H9 (cell line): Measurements from ENCODE around the gene PHF5A. TPM values are rescaled to one million over a fixed set of nuclear protein-coding genes. Genes with fewer than 3 reads are reported as not detected.
A peak's percentile ranks its signal among the peaks of the same experiment; 100 is the strongest.

Experiments
- DNase-seq: peaks from one replicate; pipeline ENCODE4 v3.0.0-alpha.2; 2017
- H2AFZ ChIP-seq: one replicate; pipeline ENCODE4 v1.6.1; 2013; ENCODE audit warnings: mild to moderate bottlenecking, low read length, control low read depth, moderate library complexity
- H2AK5ac ChIP-seq: 2 replicates; pipeline ENCODE4 v1.6.1; 2013; ENCODE audit warnings: low read length, control low read depth, mixed read lengths; ENCODE audit not compliant: insufficient read length
- H2BK120ac ChIP-seq: one replicate; pipeline ENCODE4 v1.6.1; 2013; ENCODE audit warnings: low read depth, mild to moderate bottlenecking, low read length, control low read depth, inconsistent platforms; ENCODE audit not compliant: poor library complexity, severe bottlenecking
- H2BK12ac ChIP-seq: 2 replicates; pipeline ENCODE4 v1.6.1; 2013; ENCODE audit warnings: low read length, control low read depth, mixed read lengths, low read depth; ENCODE audit not compliant: insufficient read length
- H2BK15ac ChIP-seq: 2 replicates; pipeline ENCODE4 v1.6.1; 2013; ENCODE audit warnings: low read depth, low read length, control low read depth
- H2BK20ac ChIP-seq: one replicate; pipeline ENCODE4 v1.6.1; 2013; ENCODE audit warnings: low read depth, mild to moderate bottlenecking, low read length, control low read depth, inconsistent platforms; ENCODE audit not compliant: poor library complexity, severe bottlenecking
- H2BK5ac ChIP-seq: 2 replicates; pipeline ENCODE4 v1.6.1; 2013; ENCODE audit warnings: low read length, control low read depth, mixed read lengths; ENCODE audit not compliant: insufficient read length
- H3K14ac ChIP-seq: 2 replicates; pipeline ENCODE4 v1.6.1; 2013; ENCODE audit warnings: low read length, control low read depth; ENCODE audit not compliant: insufficient read depth
- H3K18ac ChIP-seq: 2 replicates; pipeline ENCODE4 v1.6.1; 2013; ENCODE audit warnings: low read depth, mild to moderate bottlenecking, mixed read lengths, low read length, control low read depth; ENCODE audit not compliant: insufficient read length
- H3K23ac ChIP-seq: 2 replicates; pipeline ENCODE4 v1.6.1; 2013; ENCODE audit warnings: low read length, control low read depth, mixed read lengths, low read depth; ENCODE audit not compliant: insufficient read length
- H3K23me2 ChIP-seq: 2 replicates; pipeline ENCODE4 v1.6.1; 2013; ENCODE audit warnings: low read depth, mild to moderate bottlenecking, mixed read lengths, low read length, control low read depth; ENCODE audit not compliant: insufficient read length, poor library complexity, severe bottlenecking
- H3K27ac ChIP-seq: 2 replicates; pipeline ENCODE4 v1.5.1; 2013; ENCODE audit warnings: low read length, control low read depth, mixed read lengths, low read depth; ENCODE audit not compliant: insufficient read length
- H3K27me3 ChIP-seq: 2 replicates; pipeline ENCODE4 v1.6.1; 2013; ENCODE audit warnings: low read length, control low read depth, inconsistent platforms; ENCODE audit not compliant: insufficient read depth
- H3K4ac ChIP-seq: 2 replicates; pipeline ENCODE4 v1.6.1; 2013; ENCODE audit warnings: low read depth, mild to moderate bottlenecking, control low read depth, inconsistent platforms, low read length, moderate library complexity
- H3K4me1 ChIP-seq: 2 replicates; pipeline ENCODE4 v1.6.1; 2013; ENCODE audit warnings: low read length, control low read depth, inconsistent platforms; ENCODE audit not compliant: insufficient read depth
- H3K4me2 ChIP-seq: 2 replicates; pipeline ENCODE4 v1.6.1; 2013; ENCODE audit warnings: low read length, control low read depth, mixed read lengths; ENCODE audit not compliant: insufficient read length, insufficient read depth
- H3K56ac ChIP-seq: 2 replicates; pipeline ENCODE4 v1.6.1; 2013; ENCODE audit warnings: low read depth, mild to moderate bottlenecking, mixed read lengths, low read length, control low read depth; ENCODE audit not compliant: insufficient read length
- H3K79me1 ChIP-seq: 2 replicates; pipeline ENCODE4 v1.6.1; 2013; ENCODE audit warnings: low read depth, mild to moderate bottlenecking, moderate library complexity, low read length, control low read depth, inconsistent platforms; ENCODE audit not compliant: insufficient read depth, poor library complexity, severe bottlenecking
- H3K79me2 ChIP-seq: 2 replicates; pipeline ENCODE4 v1.6.1; 2013; ENCODE audit warnings: low read length, control low read depth, inconsistent platforms; ENCODE audit not compliant: insufficient read depth
- H3K9ac ChIP-seq: 2 replicates; pipeline ENCODE4 v1.6.1; 2013; ENCODE audit warnings: low read length, control low read depth, mixed read lengths; ENCODE audit not compliant: insufficient read length; ENCODE audit errors: extremely low read depth
- H3K9me3 ChIP-seq: one replicate; pipeline ENCODE4 v1.6.1; 2013; ENCODE audit warnings: low read depth, low read length, inconsistent platforms; ENCODE audit not compliant: control insufficient read depth
- H3T11ph ChIP-seq: one replicate; pipeline ENCODE4 v1.6.1; 2013; ENCODE audit warnings: mild to moderate bottlenecking, low read length, control low read depth, inconsistent platforms
- H4K20me1 ChIP-seq: one replicate; pipeline ENCODE4 v1.6.1; 2013; ENCODE audit not compliant: control insufficient read depth, insufficient read length, insufficient read depth
- H4K5ac ChIP-seq: 2 replicates; pipeline ENCODE4 v1.6.1; 2013; ENCODE audit warnings: low read depth, mild to moderate bottlenecking, mixed read lengths, low read length, control low read depth; ENCODE audit not compliant: insufficient read length
- H4K8ac ChIP-seq: replicated peaks from 2 replicates; pipeline ENCODE4 v1.6.1; 2013; ENCODE audit warnings: low read length, control low read depth, mixed read lengths, low read depth; ENCODE audit not compliant: insufficient read length
- H4K91ac ChIP-seq: 2 replicates; pipeline ENCODE4 v1.6.1; 2013; ENCODE audit warnings: low read depth, mild to moderate bottlenecking, moderate library complexity, mixed read lengths, low read length, control low read depth; ENCODE audit not compliant: insufficient read length
- H3K27ac Mint-ChIP-seq, 3 experiments: 2 replicates in 2 of 3; 3 replicates in 1 of 3; pipeline ENCODE4 v1.8.0; 2020 to 2021; ENCODE audit warnings: mixed read lengths in 3 of 3, mild to moderate bottlenecking in 1 of 3, moderate library complexity in 1 of 3
- H3K27me3 Mint-ChIP-seq: 2 replicates; pipeline ENCODE4 v1.8.0; 2021; ENCODE audit warnings: low read depth, mild to moderate bottlenecking, moderate library complexity, mixed read lengths
- H3K36me3 Mint-ChIP-seq, 3 experiments: 2 replicates in 2 of 3; 3 replicates in 1 of 3; pipeline ENCODE4 v1.8.0; 2020 to 2021; ENCODE audit warnings: low read depth in 3 of 3, mixed read lengths in 3 of 3; ENCODE audit not compliant: insufficient read depth in 1 of 3
- H3K4me1 Mint-ChIP-seq, 2 experiments: 2 replicates each; pipeline ENCODE4 v1.8.0; 2020; ENCODE audit warnings: mixed read lengths in 2 of 2
- H3K4me3 Mint-ChIP-seq, 2 experiments: 2 replicates in 1 of 2; 3 replicates in 1 of 2; pipeline ENCODE4 v1.8.0; 2020 to 2021; ENCODE audit warnings: mild to moderate bottlenecking in 2 of 2, mixed read lengths in 2 of 2, moderate library complexity in 1 of 2
- H3K9me3 Mint-ChIP-seq, 2 experiments: 2 replicates in 1 of 2; 3 replicates in 1 of 2; pipeline ENCODE4 v1.8.0; 2020; ENCODE audit warnings: mild to moderate bottlenecking in 2 of 2, mixed read lengths in 2 of 2, moderate library complexity in 1 of 2
- WGBS: extraction: QIAGEN DNeasy Blood & Tissue Kit; methylation state at CpG from one replicate; pipeline ENCODE4 v1.1.7; 2013; ENCODE audit warnings: missing lambda C conversion rate, low lambda C conversion rate, mixed read lengths; ENCODE audit not compliant: insufficient read length; ENCODE audit errors: extremely low coverage; 5-methylcytosine and 5-hydroxymethylcytosine counted together
- total RNA-seq: library from RNA; stranded (reverse); gene quantifications from 2 replicates; pipeline ENCODE4 v1.2.1, GENCODE V29; 2021
- TF ChIP-seq, protein P1 (sequence below): fragments of 200-600 bp; sonication (generic); conservative IDR thresholded peaks from 3 replicates; pipeline ENCODE4 v1.8.0; 2021; ENCODE audit warnings: antibody characterized with exemption, mild to moderate bottlenecking

Gene PHF5A
- total RNA-seq, 1 experiment from 2014 or later: 114 TPM

DNA sequence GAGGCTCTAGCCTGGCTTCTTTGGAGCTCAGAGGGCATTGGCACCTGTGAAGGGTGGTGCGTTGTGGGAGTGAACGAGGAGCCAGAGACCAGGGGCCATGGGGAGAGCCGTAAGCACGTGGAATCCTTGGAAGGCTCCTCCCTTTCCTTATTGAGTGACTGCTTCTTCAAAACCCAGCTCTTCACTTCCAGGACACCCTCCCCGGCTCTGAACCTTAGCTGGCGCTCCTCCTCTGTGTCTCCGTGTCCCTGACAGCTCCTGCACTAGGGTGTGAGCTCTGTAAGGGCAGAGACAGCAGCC is 49.5 kb upstream of the PHF5A start:
- Histone ChIP-seq H4K20me1 (no peaks in the 10 kb centered on the region), H2BK5ac (no peak overlapping the region), H2BK15ac (peak overlapping the region; percentile 91; the same call in 1 of the 2 replicates), H2BK12ac (no peak overlapping the region), H3K9ac (no peak overlapping the region), H3K27ac (no peak overlapping the region), H3K4me2 (no peak overlapping the region), H3K4ac (no peak overlapping the region), H3K79me2 (no peaks in the 10 kb centered on the region), H4K5ac (no peak overlapping the region), H3K18ac (no peak overlapping the region), H3K4me1 (peaks cover 4% of the 10 kb centered on the region; the same call in 1 of the 2 replicates), H2AK5ac (no peak overlapping the region), H3K27me3 (no peaks in the 10 kb centered on the region), H2BK120ac (no peak overlapping the region), H3K79me1 (no peaks in the 10 kb centered on the region), H3K23me2 (no peaks in the 10 kb centered on the region), H3K9me3 (no peaks in the 10 kb centered on the region), H2BK20ac (no peak overlapping the region), H2AFZ (no peak overlapping the region), H3K56ac (no peak overlapping the region), H4K91ac (no peak overlapping the region), H4K8ac (no peak overlapping the region), H3T11ph (no peak overlapping the region), H3K14ac (no peak overlapping the region; the same call in 1 of the 2 replicates), H3K23ac (no peak overlapping the region)
- Mint-ChIP-seq H3K36me3 (peaks cover 18 to 27% (median 27%) of the 10 kb centered on the region in 3 experiments; a peak in 6 of 7 replicates), H3K27me3 (no peaks in the 10 kb centered on the region), H3K9me3 (no peaks in the 10 kb centered on the region), H3K27ac (peak overlapping the region in 1 of 3 experiments; percentile 48; a peak in 2 of 7 replicates), H3K4me1 (peaks cover 8% of the 10 kb centered on the region in 2 experiments), H3K4me3 (no peak overlapping the region)
- TF ChIP-seq, protein P1, sequence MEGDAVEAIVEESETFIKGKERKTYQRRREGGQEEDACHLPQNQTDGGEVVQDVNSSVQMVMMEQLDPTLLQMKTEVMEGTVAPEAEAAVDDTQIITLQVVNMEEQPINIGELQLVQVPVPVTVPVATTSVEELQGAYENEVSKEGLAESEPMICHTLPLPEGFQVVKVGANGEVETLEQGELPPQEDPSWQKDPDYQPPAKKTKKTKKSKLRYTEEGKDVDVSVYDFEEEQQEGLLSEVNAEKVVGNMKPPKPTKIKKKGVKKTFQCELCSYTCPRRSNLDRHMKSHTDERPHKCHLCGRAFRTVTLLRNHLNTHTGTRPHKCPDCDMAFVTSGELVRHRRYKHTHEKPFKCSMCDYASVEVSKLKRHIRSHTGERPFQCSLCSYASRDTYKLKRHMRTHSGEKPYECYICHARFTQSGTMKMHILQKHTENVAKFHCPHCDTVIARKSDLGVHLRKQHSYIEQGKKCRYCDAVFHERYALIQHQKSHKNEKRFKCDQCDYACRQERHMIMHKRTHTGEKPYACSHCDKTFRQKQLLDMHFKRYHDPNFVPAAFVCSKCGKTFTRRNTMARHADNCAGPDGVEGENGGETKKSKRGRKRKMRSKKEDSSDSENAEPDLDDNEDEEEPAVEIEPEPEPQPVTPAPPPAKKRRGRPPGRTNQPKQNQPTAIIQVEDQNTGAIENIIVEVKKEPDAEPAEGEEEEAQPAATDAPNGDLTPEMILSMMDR: peak; percentile 4; the same call in 1 of the 3 replicates
- DNase-seq: no peak
- no CpG with 5 or more reads among the region's 7 CpGs for WGBS
